GM19193 (cell line): ENCODE measurements around the gene GATAD2A.

Experiments used
- POLR2A ChIP-seq: IDR thresholded peaks from 4 replicates; pipeline ENCODE4 v1.6.1; 2011; ENCODE audit not compliant: insufficient read depth, insufficient read length; ENCODE audit errors: extremely low read depth

The GATAD2A gene

GRCh38 chr19:19531951-19532805, 126.7 kb downstream of the GATAD2A start:
- no peak for TF ChIP-seq POLR2A

DNA sequence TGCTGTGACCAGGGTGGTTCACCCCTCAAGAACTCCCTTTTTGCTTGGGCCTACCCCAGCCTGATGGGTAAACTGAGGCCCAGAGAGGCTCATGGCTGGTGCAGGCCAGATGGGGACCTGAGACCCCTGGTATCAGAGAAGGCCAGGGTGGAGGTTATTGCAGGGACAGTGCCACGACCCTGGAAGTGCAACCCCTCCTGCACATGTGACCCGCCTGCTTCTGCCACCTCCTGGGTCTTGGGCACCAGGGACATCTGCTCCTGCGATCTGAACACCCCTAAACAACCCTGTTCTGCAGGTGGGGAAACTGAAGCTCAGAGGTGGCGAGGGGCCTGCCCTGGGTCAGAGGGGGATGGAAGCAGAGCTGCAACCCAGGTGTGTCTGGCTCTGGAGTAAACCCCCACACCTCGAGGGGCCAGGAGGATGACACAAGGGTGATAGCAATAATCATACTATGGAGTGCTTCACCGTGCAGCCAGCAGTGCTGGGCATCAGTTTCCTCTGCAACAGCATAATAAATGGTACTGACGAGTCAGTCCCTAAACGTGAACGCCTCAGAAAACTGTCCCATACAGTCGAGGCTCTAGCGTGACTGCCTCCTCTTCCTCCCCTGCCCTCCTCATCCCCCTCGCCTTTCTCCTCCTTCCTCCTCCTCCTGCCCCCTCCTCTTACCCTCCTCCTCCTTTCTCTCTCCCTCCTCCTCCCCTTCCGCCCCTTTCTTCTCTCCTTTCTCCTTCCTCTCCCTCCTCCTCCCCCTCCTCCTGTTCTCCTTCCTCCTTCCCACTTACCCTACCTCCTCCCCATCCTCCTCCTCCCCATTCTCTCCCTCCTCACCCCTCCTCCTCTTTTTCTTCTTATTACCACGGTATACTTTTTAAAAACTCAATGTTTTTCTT, 127.6 kb downstream of the GATAD2A start:
- no peak for TF ChIP-seq POLR2A

GRCh38 chr19:19533841-19534240, 128.4 kb downstream of the GATAD2A start:
- no peak for TF ChIP-seq POLR2A

- TF ChIP-seq POLR2A = no peak
These were observed 129.2 kb downstream of the GATAD2A start for GRCh38 chr19:19534556-19535265.

GRCh38 chr19:19535311-19536191, 130.1 kb downstream of the GATAD2A start:
- no peak for TF ChIP-seq POLR2A

- no peak for TF ChIP-seq POLR2A
These were observed 131.9 kb downstream of the GATAD2A start for GRCh38 chr19:19537075-19538048.

- no peak for TF ChIP-seq POLR2A
These were observed 132.7 kb downstream of the GATAD2A start, which contains the start of gene CILP2 for GRCh38 chr19:19538061-19538784. TSS of gene CILP2 (plus strand) at chr19:19538265. CDS start at chr19:19538350, 85 bp downstream.

- no peak for TF ChIP-seq POLR2A
These were observed 133.3 kb downstream of the GATAD2A start for GRCh38 chr19:19538785-19539166.

DNA sequence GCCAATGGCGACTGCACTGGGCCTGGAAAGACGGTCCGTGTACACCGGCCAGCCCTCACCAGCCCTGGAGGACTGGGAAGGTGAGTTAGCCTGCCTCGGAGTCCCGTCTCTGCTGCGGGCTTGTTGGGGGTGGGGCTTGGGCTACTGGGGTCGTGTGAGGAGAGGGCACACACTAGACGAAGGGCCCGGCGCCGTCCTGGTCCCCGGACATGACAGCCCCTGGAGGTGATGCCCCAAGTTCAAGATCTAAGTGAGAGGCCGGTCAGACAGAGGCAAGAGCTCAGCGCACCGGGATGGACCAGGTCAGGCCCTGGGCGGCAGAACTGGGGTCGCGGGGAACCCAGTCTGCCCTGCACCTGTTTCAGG, 134.2 kb downstream of the GATAD2A start:
- TF ChIP-seq POLR2A = no peak

- no peak for TF ChIP-seq POLR2A
These were observed 134.7 kb downstream of the GATAD2A start for GRCh38 chr19:19540064-19540714.

- TF ChIP-seq POLR2A = no peak
These were observed 135.4 kb downstream of the GATAD2A start for GRCh38 chr19:19540715-19541515.

DNA sequence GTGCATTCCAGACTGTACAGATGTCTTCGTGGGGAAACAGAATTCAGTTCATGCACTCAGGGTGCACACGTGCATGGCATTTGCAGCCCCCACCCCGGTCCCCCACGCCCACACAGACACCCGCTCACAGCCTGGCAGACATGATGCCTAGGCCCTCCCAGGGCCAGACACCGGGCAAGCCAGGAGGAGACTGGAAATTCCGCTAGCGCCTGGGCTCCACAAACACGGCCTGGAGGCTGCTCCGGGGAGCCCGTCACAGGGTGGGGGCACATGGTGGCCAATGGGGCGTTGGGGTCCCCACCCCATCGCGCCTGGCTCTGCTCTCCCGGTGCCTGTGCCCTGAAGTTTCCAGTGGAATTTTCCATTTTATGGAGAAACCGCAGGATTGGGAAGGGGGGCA, 136.1 kb downstream of the GATAD2A start:
- TF ChIP-seq POLR2A = no peak

- no peak for TF ChIP-seq POLR2A
These were observed 137.0 kb downstream of the GATAD2A start for GRCh38 chr19:19542507-19542906.
